Suprapubic skin (tissue), 4 donors: ENCODE data around the gene PRPF19.

Source experiments
- EP300 ChIP-seq: sonication (generic); formaldehyde crosslinking; IDR thresholded peaks from one replicate; pipeline ENCODE4 v1.6.1; 2017; ENCODE audit warnings: antibody characterized with exemption
- POLR2AphosphoS5 ChIP-seq, 3 donors: sonication (generic); formaldehyde crosslinking; IDR thresholded peaks; one replicate each; pipeline ENCODE4 v1.6.1; 2017; ENCODE audit warnings: antibody characterized with exemption in 3 of 3
- TF ChIP-seq, protein P1 (sequence below), 2 donors: fragments of 200-600 bp in 1 of 2; fragments of 450-650 bp in 1 of 2; sonication (generic) in 1 of 2; IDR thresholded peaks; one replicate each; pipeline ENCODE4 v1.5.1; 2016 to 2019; ENCODE audit warnings: antibody characterized with exemption in 2 of 2, mild to moderate bottlenecking in 1 of 2, moderate library complexity in 1 of 2

DNA sequence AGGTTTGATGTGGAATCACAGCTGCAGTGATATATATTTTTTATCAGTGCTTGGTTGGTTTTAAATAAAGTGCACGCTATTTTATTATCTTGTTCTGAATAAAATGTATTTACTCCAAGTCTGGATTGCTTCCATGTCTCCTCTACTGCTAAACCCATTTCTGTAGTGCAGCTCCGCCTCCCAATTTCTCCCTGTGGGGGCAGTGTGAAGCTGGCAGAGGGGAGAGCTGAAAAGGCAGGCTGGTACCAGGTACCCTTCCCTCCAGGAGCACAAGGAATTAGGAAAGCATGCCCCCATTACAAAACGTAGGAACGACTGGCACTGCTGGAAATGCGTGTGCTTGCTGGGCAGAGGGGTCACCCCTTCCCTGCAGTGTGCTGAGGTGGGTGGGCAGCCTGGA lies 16.9 kb upstream of the PRPF19 start:
- TF ChIP-seq POLR2AphosphoS5 (IDR thresholded peaks at IDR 0.05), result no peak
- TF ChIP-seq, protein P1, sequence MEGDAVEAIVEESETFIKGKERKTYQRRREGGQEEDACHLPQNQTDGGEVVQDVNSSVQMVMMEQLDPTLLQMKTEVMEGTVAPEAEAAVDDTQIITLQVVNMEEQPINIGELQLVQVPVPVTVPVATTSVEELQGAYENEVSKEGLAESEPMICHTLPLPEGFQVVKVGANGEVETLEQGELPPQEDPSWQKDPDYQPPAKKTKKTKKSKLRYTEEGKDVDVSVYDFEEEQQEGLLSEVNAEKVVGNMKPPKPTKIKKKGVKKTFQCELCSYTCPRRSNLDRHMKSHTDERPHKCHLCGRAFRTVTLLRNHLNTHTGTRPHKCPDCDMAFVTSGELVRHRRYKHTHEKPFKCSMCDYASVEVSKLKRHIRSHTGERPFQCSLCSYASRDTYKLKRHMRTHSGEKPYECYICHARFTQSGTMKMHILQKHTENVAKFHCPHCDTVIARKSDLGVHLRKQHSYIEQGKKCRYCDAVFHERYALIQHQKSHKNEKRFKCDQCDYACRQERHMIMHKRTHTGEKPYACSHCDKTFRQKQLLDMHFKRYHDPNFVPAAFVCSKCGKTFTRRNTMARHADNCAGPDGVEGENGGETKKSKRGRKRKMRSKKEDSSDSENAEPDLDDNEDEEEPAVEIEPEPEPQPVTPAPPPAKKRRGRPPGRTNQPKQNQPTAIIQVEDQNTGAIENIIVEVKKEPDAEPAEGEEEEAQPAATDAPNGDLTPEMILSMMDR (IDR thresholded peaks at IDR 0.05), result no peak
- no peak for TF ChIP-seq EP300
